Astrocyte of the spinal cord (primary cell): ENCODE results near the gene DRAXIN.

Source experiments
- DNase-seq: peaks from one replicate; pipeline ENCODE4 v3.0.0; 2011; ENCODE audit warnings: low read depth, low spot score
- H3K4me3 ChIP-seq: 2 replicates; pipeline ENCODE4 v1.5.1; 2011; ENCODE audit warnings: low read depth, mild to moderate bottlenecking, low read length, moderate library complexity
- in situ Hi-C: cut with HindIII; loops from 2 replicates; pipeline ENCODE4 v1.10.0; 2017; ENCODE audit warnings: low sequenced_read_pairs
- TF ChIP-seq, protein P1 (sequence below): IDR thresholded peaks from 2 replicates; pipeline ENCODE4 v1.5.1; 2012; ENCODE audit warnings: low read depth, mild to moderate bottlenecking, low read length, inconsistent platforms

DRAXIN gene

DNA sequence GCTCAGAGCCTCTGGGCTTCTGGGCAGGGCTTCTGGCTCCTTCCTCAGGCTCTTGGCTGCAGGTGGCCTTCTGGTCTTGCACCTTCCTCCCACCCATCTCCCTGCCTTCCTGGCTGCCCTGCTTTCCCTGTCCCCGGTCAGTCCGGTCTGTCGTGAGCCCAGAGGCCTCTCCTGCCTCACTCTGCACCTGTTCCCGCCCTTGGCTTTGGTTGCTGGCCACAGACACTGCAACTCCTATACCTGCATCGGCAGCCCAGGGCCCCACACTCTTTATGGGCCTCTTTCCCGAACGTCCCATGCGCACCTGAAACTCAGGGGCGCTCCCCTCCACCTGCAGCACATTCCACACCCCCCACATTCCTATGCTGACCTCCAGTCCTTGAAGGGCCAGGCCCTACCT is 45.2 kb upstream of the DRAXIN start:
- H3K4me3 ChIP-seq = no peak overlapping the region
- no peak for DNase-seq
- TF ChIP-seq, protein P1, sequence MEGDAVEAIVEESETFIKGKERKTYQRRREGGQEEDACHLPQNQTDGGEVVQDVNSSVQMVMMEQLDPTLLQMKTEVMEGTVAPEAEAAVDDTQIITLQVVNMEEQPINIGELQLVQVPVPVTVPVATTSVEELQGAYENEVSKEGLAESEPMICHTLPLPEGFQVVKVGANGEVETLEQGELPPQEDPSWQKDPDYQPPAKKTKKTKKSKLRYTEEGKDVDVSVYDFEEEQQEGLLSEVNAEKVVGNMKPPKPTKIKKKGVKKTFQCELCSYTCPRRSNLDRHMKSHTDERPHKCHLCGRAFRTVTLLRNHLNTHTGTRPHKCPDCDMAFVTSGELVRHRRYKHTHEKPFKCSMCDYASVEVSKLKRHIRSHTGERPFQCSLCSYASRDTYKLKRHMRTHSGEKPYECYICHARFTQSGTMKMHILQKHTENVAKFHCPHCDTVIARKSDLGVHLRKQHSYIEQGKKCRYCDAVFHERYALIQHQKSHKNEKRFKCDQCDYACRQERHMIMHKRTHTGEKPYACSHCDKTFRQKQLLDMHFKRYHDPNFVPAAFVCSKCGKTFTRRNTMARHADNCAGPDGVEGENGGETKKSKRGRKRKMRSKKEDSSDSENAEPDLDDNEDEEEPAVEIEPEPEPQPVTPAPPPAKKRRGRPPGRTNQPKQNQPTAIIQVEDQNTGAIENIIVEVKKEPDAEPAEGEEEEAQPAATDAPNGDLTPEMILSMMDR = no peak
- in situ Hi-C loops = no loop called here

- no peak overlapping the region for H3K4me3 ChIP-seq
- in situ Hi-C loops = no loop called here
- DNase-seq = no peak
- TF ChIP-seq, protein P1 = no peak
These were observed 44.2 kb upstream of the DRAXIN start for GRCh38 chr1:11647333-11647732.

DNA sequence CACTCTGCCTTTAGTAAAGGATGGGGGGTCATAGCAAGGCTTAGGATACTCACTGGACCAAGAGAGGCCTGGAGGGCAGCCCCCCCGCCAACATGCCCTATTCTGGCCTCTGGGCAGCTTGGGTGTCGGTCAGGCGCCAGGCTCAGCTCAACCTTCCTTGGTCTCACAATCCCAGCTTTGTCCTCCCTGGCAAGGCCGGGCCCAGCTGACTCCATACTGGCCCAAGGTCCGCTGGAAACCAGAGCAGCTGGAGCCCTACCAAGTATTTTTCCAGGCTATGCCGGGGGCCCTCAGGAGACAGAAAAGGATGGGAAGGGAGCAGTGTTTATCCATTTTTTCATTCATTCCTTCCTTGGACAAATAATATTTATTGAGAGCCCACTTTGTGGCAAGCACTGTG is 43.5 kb upstream of the DRAXIN start:
- in situ Hi-C loops = no loop called here

DNA sequence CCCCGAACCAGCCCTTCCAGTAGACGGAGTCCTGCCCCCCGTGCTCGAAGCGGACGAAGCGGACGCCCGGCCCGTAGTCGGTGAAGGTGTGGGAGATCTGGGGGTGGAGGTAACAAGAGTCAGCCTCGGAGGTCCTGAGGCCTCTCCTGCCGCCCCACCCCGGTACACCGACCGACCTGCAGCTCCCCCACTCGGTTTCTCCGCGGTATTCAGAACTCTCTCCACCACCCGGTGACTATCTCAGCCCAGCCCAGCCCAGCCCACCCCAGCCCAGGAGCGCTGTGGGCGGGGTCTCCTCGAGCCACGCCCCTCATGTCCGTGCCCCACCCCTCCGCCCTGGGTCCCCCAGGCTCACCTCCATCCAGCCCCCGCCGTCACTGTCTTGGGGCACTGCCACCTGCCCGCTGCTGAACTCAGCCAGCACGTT is 42.8 kb upstream of the DRAXIN start:
- no peak overlapping the region for H3K4me3 ChIP-seq
- no peak for DNase-seq
- in situ Hi-C loops = no loop called here
- TF ChIP-seq, protein P1 = no peak

More for the DNA sequence above, 43.5 kb upstream of the DRAXIN start:
- H3K4me3 ChIP-seq = no peak overlapping the region
- no peak for DNase-seq
- TF ChIP-seq, protein P1 = no peak

DNA sequence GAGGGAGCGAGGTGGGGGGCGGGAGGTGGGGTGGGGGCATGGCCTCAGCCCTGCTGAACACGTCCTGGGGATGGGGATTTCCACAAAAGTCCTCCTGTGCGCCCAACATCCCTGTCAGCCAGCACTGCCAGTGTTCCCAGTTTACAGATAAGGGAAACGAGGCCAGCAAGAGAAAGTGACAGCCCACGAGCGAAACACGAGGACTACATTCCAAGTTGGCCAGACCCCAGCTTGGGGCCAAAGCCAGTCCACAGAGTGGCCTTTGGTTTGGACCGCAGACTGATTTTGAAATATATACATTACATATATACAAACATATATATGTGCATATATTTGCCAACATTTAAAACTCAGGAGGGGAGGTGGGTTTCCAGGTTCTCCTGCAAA is 42.3 kb upstream of the DRAXIN start:
- no peak for DNase-seq
- in situ Hi-C loops = no loop called here
- TF ChIP-seq, protein P1 = no peak
- H3K4me3 ChIP-seq = no peak overlapping the region

- H3K4me3 ChIP-seq = no peak overlapping the region
- in situ Hi-C loops = no loop called here
- TF ChIP-seq, protein P1 = no peak
- DNase-seq = no peak
These were observed 41.7 kb upstream of the DRAXIN start for GRCh38 chr1:11649624-11650330.
